GM21515 (cell line): ENCODE results near the gene PDGFD.
A peak's percentile ranks its signal among the peaks of the same experiment; 100 is the strongest.

Experiments
- ATAC-seq: cut with Tn5 transposase; IDR thresholded peaks from one replicate; pipeline ENCODE4 v1.9.1; 2021; ENCODE audit not compliant: unreplicated experiment

The PDGFD gene

DNA sequence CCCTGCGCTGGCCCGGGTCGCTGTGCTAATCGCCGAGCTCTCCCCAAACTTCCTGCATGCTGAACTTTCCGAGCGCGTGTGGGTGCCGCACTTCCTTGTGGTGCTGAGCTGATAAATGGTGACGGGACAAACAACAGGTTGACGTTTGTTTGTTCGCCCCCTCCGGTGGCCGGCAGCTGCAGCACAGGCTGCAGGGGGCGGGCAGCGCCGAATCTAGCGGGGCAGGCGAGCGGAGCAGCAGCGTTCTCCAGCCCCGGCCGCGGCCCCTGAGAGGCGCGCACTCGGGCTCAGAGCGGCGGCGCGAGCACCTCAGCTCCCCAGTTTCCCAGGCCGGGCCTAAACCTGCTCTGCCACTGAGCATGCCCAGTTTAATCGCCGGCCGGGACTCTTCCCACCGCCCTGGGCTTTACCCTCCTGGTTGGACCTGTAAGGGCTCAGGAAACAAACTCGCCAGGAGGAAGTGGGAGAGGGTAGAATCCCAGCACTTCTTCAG lies at the start of gene PDGFD:
Gene PDGFD (minus strand): TSS at position 120 of the 493 bp plus-strand sequence.
- ATAC-seq = peak; percentile 96

- ATAC-seq = no peak
Measured at GRCh38 chr11:104206936-104207335, 43.0 kb upstream of the PDGFD start.

GRCh38 chr11:104205838-104206237 lies 41.9 kb upstream of the PDGFD start:
- ATAC-seq = no peak

DNA sequence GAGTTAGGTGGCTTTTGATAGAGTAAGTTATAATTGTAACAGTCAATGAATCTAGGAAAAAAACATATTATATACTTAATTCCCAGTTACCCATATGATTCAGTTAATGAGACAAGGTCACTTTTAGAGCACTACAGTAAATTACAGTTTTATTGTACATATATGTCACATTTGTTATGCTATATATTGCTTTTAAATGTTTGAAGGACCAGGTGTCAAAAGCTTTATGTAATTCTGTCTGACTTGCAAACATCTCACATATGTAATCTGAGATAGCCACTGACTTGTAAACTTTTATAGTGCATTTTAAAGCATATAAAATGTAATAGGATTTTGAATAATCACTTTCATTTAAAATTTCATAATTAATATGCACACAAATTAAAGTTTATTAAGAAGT lies 36.7 kb upstream of the PDGFD start:
- no peak for ATAC-seq

DNA sequence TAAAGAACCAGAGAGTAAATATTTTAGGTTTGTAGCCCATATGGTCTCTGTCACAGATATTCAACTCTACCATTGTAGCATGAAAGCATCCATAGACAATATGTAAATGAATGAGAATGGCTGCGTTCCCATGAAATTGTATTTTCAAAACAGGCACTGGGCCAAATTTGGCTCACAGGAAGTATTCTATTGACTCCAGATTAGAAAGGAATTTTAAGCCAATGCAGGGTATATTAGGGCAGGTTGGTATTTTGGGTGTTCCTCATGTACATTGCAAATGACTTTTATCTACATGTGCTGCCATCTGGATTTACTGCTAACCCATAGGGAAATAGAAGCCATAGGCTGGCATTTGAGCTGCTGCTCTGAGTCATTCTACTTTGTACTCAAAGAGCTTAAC lies 35.1 kb upstream of the PDGFD start:
- ATAC-seq = no peak

DNA sequence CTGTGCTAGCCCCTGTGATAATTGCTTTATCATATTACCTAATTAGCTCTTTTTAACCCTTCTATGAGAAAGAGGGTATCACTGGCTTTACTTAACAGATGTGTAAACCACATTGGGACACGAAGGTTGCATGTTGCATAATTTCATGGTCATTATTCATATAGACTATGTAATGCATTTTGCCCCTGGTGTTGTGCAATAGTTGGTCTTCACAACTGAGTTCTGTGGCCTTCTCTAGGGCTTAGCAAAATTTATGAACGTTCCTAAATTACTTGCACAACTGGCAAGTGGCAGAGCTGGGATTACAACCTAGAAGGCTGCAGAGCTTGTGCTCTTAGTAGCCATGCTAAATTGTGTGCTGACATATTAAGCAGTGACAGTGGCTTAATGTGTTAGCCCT lies 34.6 kb upstream of the PDGFD start:
- no peak for ATAC-seq

GRCh38 chr11:104191124-104191523 lies 27.2 kb upstream of the PDGFD start:
- no peak for ATAC-seq

DNA sequence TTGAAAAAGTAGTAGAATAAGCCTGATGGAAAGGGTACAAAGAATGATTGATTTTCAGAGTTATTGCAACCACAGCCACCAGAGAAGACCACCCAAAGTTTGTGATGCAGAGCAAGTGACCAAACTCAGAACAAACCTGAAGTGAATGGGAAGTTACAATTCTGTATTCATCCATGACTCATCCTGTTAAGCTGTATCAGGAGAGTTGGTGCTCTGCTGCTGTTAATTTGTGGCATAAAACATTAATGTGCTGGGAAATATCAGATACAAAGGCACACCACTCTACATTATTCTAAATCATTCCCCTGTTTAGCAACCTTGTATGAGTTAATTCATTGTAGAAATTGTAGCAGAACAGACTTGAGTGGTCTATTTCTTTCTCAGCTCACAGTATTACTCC lies 19.6 kb upstream of the PDGFD start:
- no peak for ATAC-seq

- no peak for ATAC-seq
Measured at GRCh38 chr11:104175769-104176168, 11.8 kb upstream of the PDGFD start.

- no peak for ATAC-seq
Measured at GRCh38 chr11:104169091-104169490, 5.1 kb upstream of the PDGFD start.

DNA sequence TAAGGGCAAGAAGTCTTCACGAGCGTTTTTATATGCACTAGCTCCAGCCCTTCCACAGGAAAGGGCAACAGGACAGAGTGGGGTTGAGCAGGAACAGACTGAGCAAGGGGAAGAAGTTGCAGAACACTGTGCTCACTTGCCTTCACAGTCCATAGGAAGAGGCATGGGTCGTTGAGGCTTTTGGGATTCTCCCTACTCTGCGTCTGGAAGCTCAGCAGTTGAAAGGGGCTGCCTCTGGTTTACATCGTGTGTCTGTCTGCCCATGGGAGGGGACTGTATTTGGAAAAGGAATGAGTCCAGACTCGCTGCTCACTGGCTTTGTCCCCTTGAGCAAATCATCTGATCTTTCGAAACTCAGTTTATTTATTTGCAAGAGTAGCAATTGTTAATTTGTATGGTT lies 1.1 kb upstream of the PDGFD start:
- ATAC-seq = no peak

- ATAC-seq = no peak
Measured at GRCh38 chr11:104163100-104164027, 583 bp downstream of the PDGFD start.

DNA sequence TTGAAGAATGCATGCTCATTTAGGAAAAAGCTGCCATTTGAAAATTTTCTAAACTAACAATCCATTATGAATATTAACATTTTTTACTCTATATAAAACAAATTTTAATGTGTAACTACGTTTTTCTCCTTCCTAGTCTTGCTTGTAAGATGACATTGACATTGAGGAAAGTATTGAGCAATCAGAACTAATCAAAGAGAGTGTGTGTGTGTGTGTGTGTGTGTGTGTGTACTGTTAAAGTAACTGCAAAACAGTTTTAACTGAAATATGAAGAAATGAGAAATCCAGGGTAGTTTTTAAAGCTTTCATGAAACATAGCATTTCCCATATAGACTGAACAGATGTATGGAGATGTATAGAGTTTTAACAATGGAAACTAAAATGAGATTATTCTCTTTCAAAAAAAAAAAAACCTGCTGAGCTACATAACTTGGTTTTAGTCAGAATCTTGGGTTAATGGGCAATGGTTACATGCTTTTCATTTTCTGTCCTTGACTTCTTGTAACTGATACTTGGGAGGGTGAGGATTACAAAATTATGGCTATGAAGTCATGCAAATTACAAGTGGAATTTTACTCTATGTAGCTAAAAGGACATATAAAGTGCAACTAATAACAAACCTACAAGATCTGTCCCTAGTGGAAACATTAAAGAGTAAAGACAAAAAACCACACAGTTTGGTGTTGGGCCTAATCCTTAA lies 2.0 kb downstream of the PDGFD start:
- ATAC-seq = no peak

GRCh38 chr11:104159356-104159755 lies 4.6 kb downstream of the PDGFD start:
- no peak for ATAC-seq

GRCh38 chr11:104155375-104155774 lies 8.6 kb downstream of the PDGFD start:
- ATAC-seq = no peak

DNA sequence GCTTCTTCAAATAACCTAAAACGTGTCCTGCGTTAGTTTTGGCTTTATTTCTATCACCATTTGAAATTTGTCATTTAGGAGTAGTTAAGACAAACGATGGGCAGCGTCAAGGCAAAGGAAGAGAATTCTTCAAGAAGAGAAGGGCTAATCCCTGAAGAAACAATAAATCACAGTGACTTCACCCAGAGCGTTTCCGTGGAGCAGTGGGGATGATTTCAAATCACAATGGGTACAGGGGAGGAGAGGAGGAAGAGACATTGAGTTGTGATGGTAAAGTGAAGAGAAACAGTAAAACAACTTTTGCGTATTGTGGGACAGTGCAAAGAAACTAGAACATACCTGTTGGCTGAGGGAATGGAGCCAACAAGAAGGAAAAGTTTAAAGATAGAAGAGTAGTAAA lies 9.7 kb downstream of the PDGFD start:
- ATAC-seq = no peak

DNA sequence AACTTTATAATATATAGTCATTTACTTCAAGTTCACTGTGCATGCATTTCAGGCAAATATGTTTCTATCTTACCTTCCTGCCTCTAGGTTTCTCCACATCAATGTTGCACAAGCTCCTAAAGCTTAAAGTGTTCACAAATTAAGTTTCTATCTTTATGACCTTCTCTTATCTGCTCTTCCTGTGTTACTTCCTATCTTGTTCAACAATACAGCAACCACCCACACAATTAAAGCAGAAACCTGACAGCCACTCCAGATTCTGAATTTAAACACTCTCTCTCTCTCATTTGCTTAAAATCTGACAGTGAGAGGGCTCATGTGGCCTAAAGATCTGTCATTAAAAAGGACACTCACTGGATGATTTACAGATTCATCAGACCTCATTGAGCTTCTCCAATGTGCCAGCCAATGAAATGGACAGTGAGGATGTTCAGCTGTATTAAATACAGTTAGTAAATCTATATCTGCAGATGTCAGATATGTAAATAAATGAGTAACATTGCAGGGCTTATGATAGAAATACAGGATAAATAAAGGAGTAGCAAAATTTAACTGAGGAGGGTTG lies 10.9 kb downstream of the PDGFD start:
- no peak for ATAC-seq

GRCh38 chr11:104151404-104152204 lies 12.3 kb downstream of the PDGFD start:
- ATAC-seq = no peak

DNA sequence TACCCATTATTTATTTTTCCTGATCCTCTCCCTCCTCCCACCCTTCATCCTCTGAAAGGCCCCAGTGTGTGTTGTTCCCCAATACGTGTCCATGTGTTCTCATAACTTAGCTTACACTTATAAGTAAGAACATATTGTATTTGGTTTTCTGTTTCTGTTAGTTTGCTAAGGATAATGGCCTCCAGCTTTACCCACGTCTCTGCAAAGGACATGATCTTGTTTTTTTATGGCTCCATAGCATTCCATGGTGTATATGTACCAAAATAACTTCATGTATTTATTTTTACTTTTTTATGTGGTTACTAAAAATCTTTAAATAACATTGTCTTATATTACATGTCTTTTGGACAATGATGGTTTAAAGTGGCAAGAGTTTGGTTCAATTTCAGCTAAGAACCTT lies 15.2 kb downstream of the PDGFD start:
- no peak for ATAC-seq

DNA sequence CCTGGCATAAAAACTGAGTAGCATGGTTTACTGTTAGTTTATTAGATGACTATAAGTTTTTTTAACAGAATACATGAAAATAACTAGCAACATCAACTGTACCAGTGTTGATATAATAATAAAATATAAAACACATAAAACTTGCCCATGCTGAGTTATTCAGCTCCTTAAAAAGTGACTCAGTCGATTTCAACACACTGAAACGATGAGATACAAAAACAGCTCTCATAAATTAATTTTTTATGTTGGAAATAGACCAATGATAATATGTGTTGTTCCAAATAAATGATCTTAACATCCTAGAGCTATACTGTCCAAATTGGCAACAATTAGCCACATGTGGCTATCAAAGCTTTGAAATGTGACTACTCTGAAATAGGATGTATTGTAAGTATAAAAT lies 15.9 kb downstream of the PDGFD start:
- no peak for ATAC-seq

DNA sequence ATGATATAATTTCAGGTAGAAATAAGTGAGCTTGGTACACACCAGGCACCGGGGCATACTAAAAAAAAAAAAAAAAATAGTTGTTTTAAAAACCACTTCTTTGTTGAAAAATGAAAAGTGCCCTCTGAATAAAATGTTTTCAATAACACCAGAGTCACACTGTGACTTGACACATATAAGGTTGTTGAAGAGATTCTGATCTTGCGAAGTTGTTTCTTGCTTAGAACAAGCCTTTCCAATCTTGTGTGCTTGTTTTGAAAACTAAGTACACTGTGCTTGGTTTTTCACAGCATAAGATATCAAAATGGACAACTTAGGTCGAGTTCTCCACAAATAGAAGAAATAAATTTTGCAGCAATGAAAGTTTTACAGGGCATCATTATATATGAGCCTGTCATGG lies 17.0 kb downstream of the PDGFD start:
- no peak for ATAC-seq
